Parathyroid adenoma (tissue), 2 donors: ENCODE results near the gene CDSN.

Experiments
- H2AFZ ChIP-seq: fragments of 300-600 bp; sonication (generic); one replicate; pipeline ENCODE4 v1.7.0; 2017; ENCODE audit warnings: antibody characterized with exemption, mild to moderate bottlenecking
- H3K27ac ChIP-seq: fragments of 300-600 bp; sonication (generic); one replicate; pipeline ENCODE4 v1.7.0; 2017
- H3K27me3 ChIP-seq: fragments of 300-600 bp; sonication (generic); one replicate; pipeline ENCODE4 v1.7.0; 2017; ENCODE audit warnings: low read length; ENCODE audit not compliant: control insufficient read depth, insufficient read depth
- H3K36me3 ChIP-seq: fragments of 300-600 bp; sonication (generic); one replicate; pipeline ENCODE4 v1.7.0; 2017; ENCODE audit warnings: low read length; ENCODE audit not compliant: control insufficient read depth, insufficient read depth
- H3K4me1 ChIP-seq: fragments of 300-600 bp; sonication (generic); one replicate; pipeline ENCODE4 v1.7.0; 2017; ENCODE audit warnings: control low read depth
- H3K4me2 ChIP-seq: fragments of 300-600 bp; sonication (generic); one replicate; pipeline ENCODE4 v1.7.0; 2017; ENCODE audit warnings: low read length
- H3K4me3 ChIP-seq: fragments of 300-600 bp; sonication (generic); one replicate; pipeline ENCODE4 v1.7.0; 2017; ENCODE audit warnings: low read depth, low read length
- H3K79me2 ChIP-seq: fragments of 300-600 bp; sonication (generic); one replicate; pipeline ENCODE4 v1.7.0; 2017; ENCODE audit warnings: control low read depth
- H3K9ac ChIP-seq: fragments of 300-600 bp; sonication (generic); one replicate; pipeline ENCODE4 v1.7.0; 2017; ENCODE audit warnings: mild to moderate bottlenecking
- H3K9me3 ChIP-seq: fragments of 300-600 bp; sonication (generic); one replicate; pipeline ENCODE4 v1.7.0; 2017; ENCODE audit warnings: low read length; ENCODE audit not compliant: control insufficient read depth
- CTCF ChIP-seq: fragments of 300-600 bp; sonication (generic); IDR thresholded peaks from one replicate; pipeline ENCODE4 v1.7.0; 2017; ENCODE audit warnings: antibody characterized with exemption, mild to moderate bottlenecking
- donor health status: primary hyperparathyroidism.

Gene CDSN

GRCh38 chr6:31090275-31090972 is 29.8 kb downstream of the CDSN start:
- H3K27ac ChIP-seq: no peak overlapping the region
- no peaks in the 10 kb centered on the region for H3K79me2 ChIP-seq
- H3K4me2 ChIP-seq: no peak overlapping the region
- H3K27me3 ChIP-seq: no peaks in the 10 kb centered on the region
- no peak overlapping the region for H3K4me3 ChIP-seq
- no peaks in the 10 kb centered on the region for H3K36me3 ChIP-seq
- peaks cover 17% of the 10 kb centered on the region for H3K4me1 ChIP-seq
- no peak overlapping the region for H3K9ac ChIP-seq
- no peaks in the 10 kb centered on the region for H3K9me3 ChIP-seq
- TF ChIP-seq CTCF: no peak
- H2AFZ ChIP-seq: no peak overlapping the region

- H3K27me3 ChIP-seq: no peaks in the 10 kb centered on the region
- peaks cover 12% of the 10 kb centered on the region for H3K4me1 ChIP-seq
- H3K4me3 ChIP-seq: peak overlapping the region; percentile 19
- peak overlapping the region; percentile 67 for H2AFZ ChIP-seq
- no peaks in the 10 kb centered on the region for H3K79me2 ChIP-seq
- H3K9ac ChIP-seq: peak overlapping the region; percentile 41
- H3K9me3 ChIP-seq: no peaks in the 10 kb centered on the region
- peak overlapping the region; percentile 37 for H3K27ac ChIP-seq
- TF ChIP-seq CTCF: peak; percentile 88
- H3K36me3 ChIP-seq: no peaks in the 10 kb centered on the region
- H3K4me2 ChIP-seq: peak overlapping the region; percentile 60
Observed at GRCh38 chr6:31087494-31088089, 32.7 kb downstream of the CDSN start.

- H3K27ac ChIP-seq: peak overlapping the region; percentile 37
- TF ChIP-seq CTCF: no peak
- H3K9me3 ChIP-seq: no peaks in the 10 kb centered on the region
- H2AFZ ChIP-seq: peak overlapping the region; percentile 67
- H3K27me3 ChIP-seq: no peaks in the 10 kb centered on the region
- H3K36me3 ChIP-seq: no peaks in the 10 kb centered on the region
- H3K9ac ChIP-seq: peak overlapping the region; percentile 41
- peak overlapping the region; percentile 60 for H3K4me2 ChIP-seq
- peak overlapping the region; percentile 19 for H3K4me3 ChIP-seq
- no peaks in the 10 kb centered on the region for H3K79me2 ChIP-seq
- peaks cover 12% of the 10 kb centered on the region for H3K4me1 ChIP-seq
Observed at GRCh38 chr6:31086788-31087440, 33.3 kb downstream of the CDSN start.

- Histone ChIP-seq H3K36me3 (no peaks in the 10 kb centered on the region), H3K4me3 (no peak overlapping the region), H3K9me3 (no peaks in the 10 kb centered on the region), H3K9ac (no peak overlapping the region), H2AFZ (no peak overlapping the region), H3K4me2 (no peak overlapping the region), H3K79me2 (no peaks in the 10 kb centered on the region), H3K27me3 (no peaks in the 10 kb centered on the region), H3K27ac (no peak overlapping the region), H3K4me1 (peaks cover 12% of the 10 kb centered on the region)
- peak; percentile 12 for TF ChIP-seq CTCF
Observed at GRCh38 chr6:31083742-31084354, 36.4 kb downstream of the CDSN start.
